Mesodermal cell (in vitro differentiated cells): ENCODE data around the gene FAN1.

Source experiments
- H3K27ac ChIP-seq: 2 replicates; pipeline ENCODE4 v1.7.0; 2013; ENCODE audit warnings: mild to moderate bottlenecking, low read depth, low read length, moderate library complexity; ENCODE audit not compliant: severe bottlenecking
- H3K36me3 ChIP-seq: 2 replicates; pipeline ENCODE4 v1.7.1; 2013; ENCODE audit warnings: mild to moderate bottlenecking, low read length, moderate library complexity; ENCODE audit not compliant: control insufficient read depth, insufficient read depth
- H3K4me1 ChIP-seq: one replicate; pipeline ENCODE4 v1.7.1; 2013; ENCODE audit warnings: mild to moderate bottlenecking, low read length; ENCODE audit not compliant: insufficient read depth, control insufficient read depth, poor library complexity, severe bottlenecking
- H3K4me3 ChIP-seq: 2 replicates; pipeline ENCODE4 v1.7.0; 2013; ENCODE audit warnings: low read length, control low read depth, mild to moderate bottlenecking; ENCODE audit not compliant: insufficient read depth, poor library complexity, severe bottlenecking; ENCODE audit errors: extremely low read depth
- H3K9me3 ChIP-seq: 2 replicates; pipeline ENCODE4 v1.7.1; 2013; ENCODE audit warnings: mild to moderate bottlenecking, low read length, moderate library complexity; ENCODE audit not compliant: control insufficient read depth
- WGBS, 2 experiments: methylation state at CpG; one replicate each; pipeline ENCODE4 v1.1.5; 2013; ENCODE audit warnings: missing lambda C conversion rate in 2 of 2; ENCODE audit not compliant: insufficient coverage in 2 of 2; 5-methylcytosine and 5-hydroxymethylcytosine counted together

Gene FAN1

GRCh38 chr15:30984542-30984941 lies 80.8 kb downstream of the FAN1 start:
- WGBS, 2 experiments, result 97 to 100% methylated on average over 3 to 5 of the region's 6 CpGs
- Histone ChIP-seq H3K4me1 (peaks cover 15% of the 10 kb centered on the region), H3K36me3 (peaks cover 54% of the 10 kb centered on the region), H3K27ac (no peak overlapping the region), H3K9me3 (no peaks in the 10 kb centered on the region), H3K4me3 (no peak overlapping the region)

- 79 to 92% methylated on average over 2 of the region's 3 CpGs for WGBS, 2 experiments
- H3K27ac ChIP-seq, result no peak overlapping the region
- H3K36me3 ChIP-seq, result peaks cover 54% of the 10 kb centered on the region
- no peaks in the 10 kb centered on the region for H3K9me3 ChIP-seq
- H3K4me3 ChIP-seq, result no peak overlapping the region
- H3K4me1 ChIP-seq, result peaks cover 15% of the 10 kb centered on the region
These were observed 81.4 kb downstream of the FAN1 start for GRCh38 chr15:30985081-30985531.

GRCh38 chr15:30990036-30990435 lies 86.3 kb downstream of the FAN1 start:
- WGBS, 2 experiments, result 60 to 100% methylated on average over 1 to 2 of the region's 2 CpGs
- Histone ChIP-seq H3K9me3 (no peaks in the 10 kb centered on the region), H3K36me3 (peaks cover 31% of the 10 kb centered on the region), H3K27ac (no peak overlapping the region), H3K4me1 (peaks cover 10% of the 10 kb centered on the region), H3K4me3 (peak overlapping the region; percentile 88)

GRCh38 chr15:30990446-30991254 lies 86.9 kb downstream of the FAN1 start:
- Histone ChIP-seq H3K27ac (peak overlapping the region; percentile 91), H3K4me3 (peak overlapping the region; percentile 88), H3K9me3 (no peaks in the 10 kb centered on the region), H3K36me3 (peaks cover 29% of the 10 kb centered on the region), H3K4me1 (peaks cover 6% of the 10 kb centered on the region)
- 6 to 8% methylated on average over 12 to 18 of the region's 24 CpGs for WGBS, 2 experiments

- Histone ChIP-seq H3K36me3 (peaks cover 21% of the 10 kb centered on the region), H3K27ac (peak within 1 kb of the TSS; percentile 91), H3K9me3 (peaks cover 3% of the 10 kb centered on the region), H3K4me3 (peak within 1 kb of the TSS; percentile 88), H3K4me1 (peaks cover 6% of the 10 kb centered on the region)
- 1% methylated on average over 85 to 89 of the region's 114 CpGs for WGBS, 2 experiments
These were observed 87.8 kb downstream of the FAN1 start, which contains the start of gene MTMR10 for GRCh38 chr15:30991255-30992235. TSS of gene MTMR10 (minus strand) at chr15:30991628. CDS start at chr15:30991506, 122 bp downstream.

- Histone ChIP-seq H3K27ac (peak overlapping the region; percentile 91), H3K9me3 (peaks cover 3% of the 10 kb centered on the region), H3K4me3 (peak overlapping the region; percentile 88), H3K36me3 (peaks cover 13% of the 10 kb centered on the region), H3K4me1 (peaks cover 6% of the 10 kb centered on the region)
- 62 to 64% methylated on average over 3 to 4 of the region's 7 CpGs for WGBS, 2 experiments
These were observed 88.6 kb downstream of the FAN1 start for GRCh38 chr15:30992249-30992864.
